Measurements from ENCODE around the gene CES2. TPM values are rescaled to one million over a fixed set of nuclear protein-coding genes. Genes with fewer than 3 reads are reported as not detected.

The CES2 gene
- total RNA-seq, 2 experiments from 2014 or later = 25.0 to 28.7 TPM

- CTCF ChIA-PET = no interaction called here
- POLR2A ChIA-PET = no interaction called here
These were observed 21.6 kb upstream of the CES2 start for GRCh38 chr16:66913711-66914110.

- ChIA-PET CTCF (no interaction called here), POLR2A (no interaction called here)
These were observed 20.8 kb upstream of the CES2 start for GRCh38 chr16:66914541-66914940.

- POLR2A ChIA-PET = no interaction called here
- CTCF ChIA-PET = no interaction called here
These were observed 20.3 kb upstream of the CES2 start for GRCh38 chr16:66915041-66915440.

GRCh38 chr16:66916518-66916917, 18.8 kb upstream of the CES2 start:
- ChIA-PET CTCF (no interaction called here), POLR2A (no interaction called here)

GRCh38 chr16:66917741-66918140, 17.6 kb upstream of the CES2 start:
- ChIA-PET CTCF (interaction anchor here (1.2 kb wide), 1 partner anchor 11 kb away, joined by 3 read pairs; no protein-coding TSS in a partner anchor), POLR2A (no interaction called here)

- POLR2A ChIA-PET = no interaction called here
- CTCF ChIA-PET = interaction anchor here (1.0 to 2.0 kb wide), 5 partner anchors 10 to 51 kb away, joined by 3 to 8 read pairs (median 3); no protein-coding TSS in a partner anchor
These were observed 17.0 kb upstream of the CES2 start for GRCh38 chr16:66918355-66918754.

GRCh38 chr16:66918803-66919568, 16.3 kb upstream of the CES2 start, which contains the start of gene CDH16:
TSS of gene CDH16 (minus strand) at chr16:66918885. CDS start at chr16:66918065, 820 bp downstream.
- CTCF ChIA-PET = interaction anchor here (1.0 to 2.0 kb wide), 5 partner anchors 10 to 52 kb away, joined by 3 to 8 read pairs (median 3); no protein-coding TSS in a partner anchor
- POLR2A ChIA-PET = interaction anchor here (0.5 kb wide), 1 partner anchor 51 kb away, joined by 4 read pairs; no protein-coding TSS in a partner anchor

- ChIA-PET POLR2A (interaction anchor here (0.5 kb wide), 1 partner anchor 52 kb away, joined by 4 read pairs; no protein-coding TSS in a partner anchor), CTCF (interaction anchor here (1.2 to 2.0 kb wide), 2 partner anchors 24 to 53 kb away, joined by 3 to 8 read pairs; no protein-coding TSS in a partner anchor)
These were observed 15.6 kb upstream of the CES2 start for GRCh38 chr16:66919569-66920298.

- CTCF ChIA-PET = interaction anchor here (2.0 kb wide), 1 partner anchor 25 kb away, joined by 8 read pairs; no protein-coding TSS in a partner anchor
- POLR2A ChIA-PET = no interaction called here
These were observed 15.1 kb upstream of the CES2 start for GRCh38 chr16:66920299-66920590.

- POLR2A ChIA-PET = no interaction called here
These were observed 14.2 kb upstream of the CES2 start for GRCh38 chr16:66920924-66921680.

GRCh38 chr16:66921729-66922450, 13.4 kb upstream of the CES2 start:
- ChIA-PET CTCF (interaction anchor here (1.4 kb wide), 1 partner anchor 12 kb away, joined by 3 read pairs; no protein-coding TSS in a partner anchor), POLR2A (no interaction called here)

More at GRCh38 chr16:66920924-66921680, 14.2 kb upstream of the CES2 start:
- CTCF ChIA-PET = interaction anchor here (1.4 kb wide), 1 partner anchor 11 kb away, joined by 3 read pairs; no protein-coding TSS in a partner anchor

- POLR2A ChIA-PET = interaction anchor here (0.6 kb wide), 1 partner anchor 230 kb away, joined by 5 read pairs; no protein-coding TSS in a partner anchor
- CTCF ChIA-PET = interaction anchor here (0.9 kb wide), 1 partner anchor 12 kb away, joined by 3 read pairs; no protein-coding TSS in a partner anchor
These were observed 12.0 kb upstream of the CES2 start for GRCh38 chr16:66923247-66923731.

- ChIA-PET POLR2A (no interaction called here), CTCF (interaction anchor here (0.6 to 0.9 kb wide), 3 partner anchors 13 to 32 kb away, joined by 3 to 5 read pairs (median 3); no protein-coding TSS in a partner anchor)
These were observed 11.4 kb upstream of the CES2 start for GRCh38 chr16:66923866-66924265.

- CTCF ChIA-PET = interaction anchor here (0.8 kb wide), 1 partner anchor 32 kb away, joined by 3 read pairs; no protein-coding TSS in a partner anchor
- POLR2A ChIA-PET = no interaction called here
These were observed 10.6 kb upstream of the CES2 start for GRCh38 chr16:66924527-66925321.

- ChIA-PET POLR2A (no interaction called here), CTCF (interaction anchor here (1.0 kb wide), 1 partner anchor 95 kb away, joined by 3 read pairs; the partner anchor contains the start of gene NAE1)
These were observed 9.9 kb upstream of the CES2 start, which contains the start of gene RRAD for GRCh38 chr16:66925322-66925840. TSS of gene RRAD (minus strand) at chr16:66925535. CDS start at chr16:66925179, 356 bp downstream.

GRCh38 chr16:66926171-66926947, 9.0 kb upstream of the CES2 start:
- ChIA-PET POLR2A (no interaction called here), CTCF (interaction anchor here (0.5 to 2.7 kb wide), 4 partner anchors 31 to 282 kb away, joined by 3 to 14 read pairs (median 4); partner anchors contain the start of gene NAE1)

Data from activated CD8-positive, alpha-beta memory T cell treated with anti-CD3 and anti-CD28 coated beads for 36 hours (primary cell).